GM12878 (cell line): Measurements from ENCODE around the gene TPST1. TPM values are rescaled to one million over a fixed set of nuclear protein-coding genes. Genes with fewer than 3 reads are reported as not detected.
A peak's percentile ranks its signal among the peaks of the same experiment; 100 is the strongest.

Experiments
- ATAC-seq: fragments of 200-7000 bp; cut with Tn5 transposase; 3 replicates; pipeline ENCODE4 v1.9.1; 2020; ENCODE audit warnings: mild to moderate bottlenecking, moderate library complexity
- BruUV-seq: library from RNA; stranded (reverse); fragments of 400-500 nt; replicated peaks from 2 replicates; lab custom pipeline; 2021; lab: Mats Ljungman, UMichigan
- CTCF ChIA-PET: fragments of 300-600 bp; sonication (Branson Sonifier 250); formaldehyde crosslinking; extraction: SDS; loops from one replicate; lab custom pipeline; 2021; ENCODE audit warnings: inconsistent platforms; lab: Yijun Ruan, JAX
- POLR2A ChIA-PET: fragments of 350-600 bp; formaldehyde crosslinking; extraction: SDS; loops from one replicate; lab custom pipeline; 2021; ENCODE audit warnings: inconsistent platforms; lab: Charles Lee
- RAD21 ChIA-PET: fragments of 300-600 bp; sonication (Branson Sonifier 250); formaldehyde crosslinking; loops from one replicate; lab custom pipeline; 2023; ENCODE audit warnings: antibody characterized with exemption; ENCODE audit not compliant: unreplicated experiment; lab: Charles Lee
- SMC1A ChIA-PET: fragments of 300-600 bp; sonication (Branson Sonifier 250); formaldehyde crosslinking; loops from one replicate; lab custom pipeline; 2023; ENCODE audit not compliant: unreplicated experiment, uncharacterized antibody; lab: Charles Lee
- DNase-seq: peaks from one replicate; pipeline ENCODE4 v3.0.0-alpha.2; 2011; ENCODE audit warnings: low read depth, low spot score
- FAIRE-seq: peaks from 3 replicates; lab custom pipeline; 2011; peaks lifted over from hg19 to GRCh38; lab: Jason Lieb, UNC
- H2AFZ ChIP-seq: 2 replicates; pipeline ENCODE4 v1.6.0; 2011; ENCODE audit warnings: low read depth, low read length, control low read depth; ENCODE audit not compliant: control insufficient read depth
- H3K27ac ChIP-seq: 2 replicates; pipeline ENCODE4 v1.5.1; 2011; ENCODE audit warnings: control low read depth; ENCODE audit not compliant: control insufficient read depth, insufficient read depth
- H3K27me3 ChIP-seq, 2 experiments: replicated peaks in 1 of 2; 2 replicates each; pipeline versions ENCODE4 v1.6.0 to v1.6.1; 2011; ENCODE audit warnings: low read length in 1 of 2; ENCODE audit not compliant: control insufficient read depth in 2 of 2, insufficient read depth in 2 of 2
- H3K36me3 ChIP-seq, 2 experiments: 2 replicates each; pipeline ENCODE4 v1.5.1; 2011; ENCODE audit warnings: low read length in 1 of 2; ENCODE audit not compliant: control insufficient read depth in 2 of 2, insufficient read depth in 2 of 2
- H3K4me1 ChIP-seq: 2 replicates; pipeline ENCODE4 v1.6.1; 2011; ENCODE audit warnings: mild to moderate bottlenecking, low read length, moderate library complexity, mixed read lengths; ENCODE audit not compliant: control insufficient read depth, insufficient read depth
- H3K4me2 ChIP-seq: 2 replicates; pipeline ENCODE4 v1.6.0; 2011; ENCODE audit warnings: control low read depth; ENCODE audit not compliant: control insufficient read depth, insufficient read depth
- H3K4me3 ChIP-seq: fragments of 200-600 bp; sonication (generic); 2 replicates; pipeline ENCODE4 v1.5.1; 2016
- H3K79me2 ChIP-seq: 2 replicates; pipeline ENCODE4 v1.6.0; 2011; ENCODE audit warnings: low read length; ENCODE audit not compliant: control insufficient read depth, insufficient read depth
- H3K9ac ChIP-seq: 2 replicates; pipeline ENCODE4 v1.8.0; 2011; ENCODE audit warnings: low read length, control low read depth, mixed read lengths; ENCODE audit not compliant: control insufficient read depth, insufficient read depth
- H3K9me3 ChIP-seq: replicated peaks from 3 replicates; pipeline ENCODE4 v1.5.1; 2011; ENCODE audit warnings: mild to moderate bottlenecking, low read length; ENCODE audit not compliant: control insufficient read depth, insufficient read depth
- H4K20me1 ChIP-seq: 2 replicates; pipeline ENCODE4 v1.6.0; 2011; ENCODE audit not compliant: control insufficient read depth, insufficient read depth
- CBX5 ChIP-seq: sonication (generic); IDR thresholded peaks from 2 replicates; pipeline ENCODE4 v1.6.1; 2016; ENCODE audit warnings: low read depth, moderate library complexity, mild to moderate bottlenecking, inconsistent platforms
- CEBPB ChIP-seq, 2 experiments: fragments of 150-350 bp in 1 of 2; IDR thresholded peaks; 2 replicates each; pipeline ENCODE4 v1.6.1; 2012 to 2014; ENCODE audit warnings: low read depth in 2 of 2, low read length in 2 of 2, borderline replicate concordance in 1 of 2, inconsistent platforms in 1 of 2
- CEBPZ ChIP-seq: fragments of 150-350 bp; IDR thresholded peaks from 2 replicates; pipeline ENCODE4 v1.6.1; 2016; ENCODE audit warnings: low read depth, low read length
- CHD1 ChIP-seq: IDR thresholded peaks from 2 replicates; pipeline ENCODE4 v1.6.1; 2012; ENCODE audit warnings: low read depth, low read length, improper control_type of control experiment
- FOXM1 ChIP-seq: IDR thresholded peaks from 2 replicates; pipeline ENCODE4 v1.6.1; 2012; ENCODE audit warnings: low read depth, mild to moderate bottlenecking, inconsistent platforms, low read length, moderate library complexity
- MTA3 ChIP-seq: IDR thresholded peaks from 2 replicates; pipeline ENCODE4 v1.6.1; 2012; ENCODE audit warnings: low read length, inconsistent platforms, borderline replicate concordance
- TARDBP ChIP-seq: IDR thresholded peaks from 2 replicates; pipeline ENCODE4 v1.6.1; 2016; ENCODE audit warnings: borderline replicate concordance
- ZBED1 ChIP-seq: IDR thresholded peaks from 2 replicates; pipeline ENCODE4 v1.6.1; 2016; ENCODE audit warnings: borderline replicate concordance
- WGBS: methylation state at CpG from one replicate; pipeline ENCODE4 v1.1.6; 2016; ENCODE audit warnings: low lambda C conversion rate; ENCODE audit not compliant: insufficient replicate concordance, insufficient coverage; ENCODE audit errors: missing lambda C conversion rate; 5-methylcytosine and 5-hydroxymethylcytosine counted together
- in situ Hi-C: fragments of 300-500 bp; cut with MboI; formaldehyde crosslinking; loops from 9 replicates; pipeline ENCODE4 v1.14.3; 2018; ENCODE audit warnings: mixed read lengths
- intact Hi-C: fragments of 100-400 bp; cut with micrococcal nuclease; formaldehyde crosslinking; loops from one replicate; pipeline ENCODE4 v1.14.2; 2022; ENCODE audit not compliant: unreplicated experiment
- polyA plus RNA-seq, 11 experiments: library from polyadenylated mRNA; depleted of rRNA in 4 of 11; unstranded in 6 of 11; stranded (reverse) in 5 of 11; fragments of >200 nt; fragmentation: Nextera tagmentation in 4 of 11; fragmentation: Illumina TruSeq in 1 of 11; extraction: Ambion mirVana in 4 of 11; extraction: Trizol in 1 of 11; gene quantifications; 1 replicate in 1 of 11; 2 replicates in 10 of 11; pipeline versions ENCODE4 v1.2.1 to v1.2.3, GENCODE V29; 2011 to 2016; ENCODE audit warnings: inconsistent platforms in 2 of 11, missing spikeins in 2 of 11, low read depth in 1 of 11
- total RNA-seq, 4 experiments: library from RNA; depleted of rRNA in 3 of 4; stranded (reverse); fragments of >200 nt in 3 of 4; fragmentation: Illumina TruSeq in 1 of 4; extraction: Trizol in 1 of 4; gene quantifications; 2 replicates each; pipeline versions ENCODE4 v1.2.1 to v1.2.3, GENCODE V29; 2013 to 2021

TPST1 gene
- total and polyA plus RNA-seq, 10 of the 15 experiments (the other 5 are each of a cell fraction or from before 2014, with no cell fraction given), result 1.1 to 10.6 (median 7.5) TPM

DNA sequence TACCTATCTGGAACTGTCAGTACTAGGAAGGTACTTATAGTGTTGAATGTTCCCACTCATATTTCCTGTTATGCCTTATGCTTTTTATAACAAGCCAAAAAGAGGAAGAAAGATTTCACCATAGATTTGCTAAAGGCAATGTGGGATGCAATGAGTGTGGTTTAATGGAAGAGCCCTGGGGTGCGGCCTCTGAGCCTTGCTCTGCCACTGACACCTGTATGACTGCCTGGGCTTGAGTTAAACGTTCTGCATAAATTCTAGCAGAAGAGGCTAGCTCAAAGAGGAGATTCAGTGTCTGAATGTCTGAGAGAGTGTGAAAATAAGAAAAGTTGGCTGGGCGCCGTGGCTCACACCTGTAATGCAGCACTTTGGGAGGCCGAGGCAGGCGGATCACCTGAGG, 143.8 kb downstream of the TPST1 start (continued):
- TF ChIP-seq MTA3 (no peak), ZBED1 (no peak)

DNA sequence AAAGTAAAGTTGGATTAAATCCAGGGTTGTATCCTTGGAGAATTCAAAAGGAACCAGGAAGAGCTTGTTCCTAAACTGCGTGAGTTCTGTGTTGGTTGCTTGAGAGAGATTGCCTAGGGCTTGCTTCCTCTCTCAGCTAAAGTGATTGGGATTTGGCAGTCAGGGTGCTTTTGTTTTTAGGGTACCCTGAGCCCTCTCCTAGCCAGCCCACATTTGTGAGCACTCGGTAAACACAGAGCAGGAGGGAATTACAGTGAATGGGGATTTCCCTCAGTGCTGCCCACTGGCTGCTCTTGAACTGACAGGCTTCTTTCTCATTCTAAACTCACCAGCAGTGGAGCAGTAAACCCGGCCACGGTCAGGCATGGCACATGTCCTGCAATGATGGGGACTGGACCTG, 146.9 kb downstream of the TPST1 start:
- no peak for TF ChIP-seq CBX5

DNA sequence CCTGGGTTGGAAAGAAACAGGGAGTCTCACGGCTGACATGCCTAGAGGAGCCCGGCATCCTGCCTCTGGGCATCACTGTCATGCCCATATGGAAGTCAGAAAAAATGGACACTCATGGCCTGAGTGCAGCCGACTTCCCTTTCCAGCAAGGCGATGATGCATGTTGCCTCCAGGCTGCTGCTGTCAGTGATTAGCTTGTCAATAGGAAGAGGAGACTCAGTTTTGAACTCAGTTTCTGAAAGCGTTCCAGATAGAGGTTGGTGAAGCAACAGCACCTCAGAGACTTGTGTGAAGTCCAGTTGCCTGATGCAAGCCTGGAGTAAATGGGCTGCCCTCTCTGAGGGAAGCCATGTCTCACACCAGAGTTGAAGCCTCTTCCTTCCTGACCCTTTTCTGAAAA, 148.4 kb downstream of the TPST1 start:
- H3K4me1 ChIP-seq, result no peaks in the 10 kb centered on the region
- no peak for TF ChIP-seq ZBED1
- no peak for TF ChIP-seq FOXM1
- no peak for TF ChIP-seq CEBPZ
- TF ChIP-seq CHD1, result no peak
- no peak for TF ChIP-seq CEBPB (IDR thresholded peaks at IDR 0.05; ENCODE audit: borderline replicate concordance in 1 of 2, low read depth in 2 of 2, low read length in 2 of 2)
- TF ChIP-seq TARDBP, result no peak

More for the DNA sequence above, 146.9 kb downstream of the TPST1 start:
- H3K36me3 ChIP-seq, result no peaks in the 10 kb centered on the region
- ChIA-PET CTCF (interaction anchor here (0.6 kb wide), 1 partner anchor 124 kb away, joined by 3 read pairs; no protein-coding TSS in a partner anchor), RAD21 (no interaction called here), SMC1A (no interaction called here), POLR2A (no interaction called here)
- intact Hi-C loops (no loop called here), in situ Hi-C loops (no loop called here)
- no peaks in the 10 kb centered on the region for H3K27me3 ChIP-seq
- FAIRE-seq (no peak), ATAC-seq (peak; percentile 66), DNase-seq (no peak)
- H3K79me2 ChIP-seq, result no peaks in the 10 kb centered on the region
- no peaks in the 10 kb centered on the region for H3K9me3 ChIP-seq
- no peaks in the 10 kb centered on the region for H3K4me1 ChIP-seq
- H3K4me2 ChIP-seq, result no peak overlapping the region
- H3K27ac ChIP-seq, result no peak overlapping the region
- no peaks in the 10 kb centered on the region for H4K20me1 ChIP-seq
- H3K9ac ChIP-seq, result no peak overlapping the region
- BruUV-seq, result no TSS peak
- 29% methylated on average over 4 of the region's 4 CpGs for WGBS
- H2AFZ ChIP-seq, result no peak overlapping the region
- no peak overlapping the region for H3K4me3 ChIP-seq

More for the DNA sequence above, 148.4 kb downstream of the TPST1 start:
- no peak for FAIRE-seq
- CTCF ChIA-PET, result no interaction called here
- intact Hi-C loops (no loop called here), in situ Hi-C loops (no loop called here)
- Histone ChIP-seq H2AFZ (no peak overlapping the region), H3K9ac (no peak overlapping the region), H3K4me3 (no peak overlapping the region), H3K27me3 (no peaks in the 10 kb centered on the region), H3K27ac (no peak overlapping the region), H4K20me1 (no peaks in the 10 kb centered on the region), H3K36me3 (no peaks in the 10 kb centered on the region), H3K9me3 (no peaks in the 10 kb centered on the region), H3K4me2 (no peak overlapping the region), H3K79me2 (no peaks in the 10 kb centered on the region)
- RAD21 ChIA-PET, result interaction anchor here (0.6 kb wide), 1 partner anchor 9 kb away, joined by 4 read pairs; no protein-coding TSS in a partner anchor
- no TSS peak for BruUV-seq
- SMC1A ChIA-PET, result no interaction called here
- DNase-seq, result no peak
- no peak for ATAC-seq
- POLR2A ChIA-PET, result no interaction called here
- 85% methylated on average over 5 of the region's 5 CpGs for WGBS
